HG03565 (cell line): ENCODE results near the gene TGFBR3L.
"Not testable (repeated sequence)": the region's sequence is repeated elsewhere in the genome, so short reads cannot be mapped to it uniquely, and the experiment has no call there.

Experiments
- ATAC-seq: cut with Tn5 transposase; IDR thresholded peaks from one replicate; pipeline ENCODE4 v1.9.1; 2021; ENCODE audit warnings: mild to moderate bottlenecking, moderate library complexity; ENCODE audit not compliant: unreplicated experiment

The TGFBR3L gene

GRCh38 chr19:7879111-7879807 is 35.4 kb upstream of the TGFBR3L start:
- no peak for ATAC-seq

DNA sequence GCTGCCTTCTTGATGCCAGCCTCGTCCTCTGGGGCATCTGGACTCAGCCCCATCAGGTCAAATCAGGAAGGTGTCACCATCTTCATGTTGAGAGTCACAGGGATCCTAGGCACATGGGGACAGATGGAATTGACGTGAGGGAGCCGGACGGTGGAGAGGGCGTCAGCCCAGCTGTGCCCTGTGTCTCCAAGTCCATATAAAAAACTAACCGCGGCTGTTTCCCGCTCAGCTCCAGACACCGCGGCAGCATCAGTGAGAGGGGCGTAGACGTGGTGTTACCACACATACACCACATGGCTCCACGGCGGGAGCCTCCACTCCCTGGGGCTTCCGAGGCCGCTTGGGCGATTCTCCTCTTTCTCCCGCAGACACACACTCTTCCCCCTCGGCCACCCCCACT is 34.8 kb upstream of the TGFBR3L start:
- ATAC-seq: no peak

- no peak for ATAC-seq
Observed at GRCh38 chr19:7881910-7882309, 32.7 kb upstream of the TGFBR3L start.

GRCh38 chr19:7883105-7883504 is 31.5 kb upstream of the TGFBR3L start:
- ATAC-seq: no peak

GRCh38 chr19:7883796-7884570 is 30.6 kb upstream of the TGFBR3L start:
- ATAC-seq: no peak

GRCh38 chr19:7885818-7886217 is 28.8 kb upstream of the TGFBR3L start:
- ATAC-seq: no peak

DNA sequence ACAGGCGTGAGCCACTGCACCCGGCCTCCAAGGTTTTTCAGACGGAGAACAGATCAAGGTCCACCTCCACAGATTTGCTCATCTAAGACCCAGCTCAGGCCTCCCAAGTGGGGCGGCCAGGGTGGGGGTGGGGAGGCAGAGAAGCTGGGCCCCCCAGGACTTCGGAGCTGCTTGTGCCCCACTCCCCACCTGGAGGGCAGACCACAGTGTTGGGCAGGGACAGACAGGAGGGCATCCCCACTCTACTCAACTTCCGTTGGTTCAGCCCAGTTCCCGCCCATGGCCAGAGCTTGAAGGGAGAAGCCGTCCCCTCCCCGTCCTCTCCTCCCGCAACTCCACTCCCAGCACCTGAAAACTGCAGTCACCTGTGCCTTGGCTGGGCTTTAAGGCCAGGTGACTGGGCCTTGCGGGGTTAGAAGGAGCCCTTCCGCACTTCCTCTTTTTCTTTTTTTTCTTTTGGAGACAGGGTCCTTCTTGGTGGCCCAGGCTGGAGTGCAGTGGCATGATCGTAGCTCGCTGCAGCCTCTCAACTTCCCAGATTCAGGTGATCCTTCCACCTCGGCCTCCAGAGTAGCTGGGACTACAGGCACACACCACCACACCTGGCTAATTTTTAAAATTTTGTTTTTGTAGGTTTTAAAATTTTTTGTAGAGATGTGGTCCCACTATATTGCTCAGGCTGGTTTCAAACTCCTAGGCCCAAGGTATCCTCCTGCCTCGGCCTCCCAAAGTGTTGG is 27.1 kb upstream of the TGFBR3L start:
- no peak for ATAC-seq

GRCh38 chr19:7888145-7888825 is 26.3 kb upstream of the TGFBR3L start, which contains the start of gene LRRC8E:
TSS of gene LRRC8E (plus strand) at chr19:7888510. CDS start at chr19:7895604, 7,094 bp downstream.
- ATAC-seq: no peak

DNA sequence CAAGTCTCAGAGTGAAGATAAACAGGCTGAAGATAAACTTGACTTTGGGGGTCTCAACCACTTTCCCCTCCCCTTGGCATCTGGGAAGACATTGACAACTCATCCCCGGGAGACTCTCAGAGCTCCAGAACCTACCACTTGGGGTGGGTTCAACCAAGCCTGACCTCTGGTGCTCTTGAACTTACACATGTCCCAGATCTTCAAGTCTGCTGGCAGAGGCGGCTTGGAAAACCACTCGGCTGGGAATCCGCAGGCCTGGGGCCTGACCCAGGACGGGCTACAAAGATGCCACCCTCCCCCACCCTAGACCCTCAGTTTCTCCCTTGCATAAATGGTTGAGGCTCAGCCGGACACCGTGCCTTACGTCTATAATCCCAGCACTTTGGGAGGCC is 25.8 kb upstream of the TGFBR3L start:
- no peak for ATAC-seq

DNA sequence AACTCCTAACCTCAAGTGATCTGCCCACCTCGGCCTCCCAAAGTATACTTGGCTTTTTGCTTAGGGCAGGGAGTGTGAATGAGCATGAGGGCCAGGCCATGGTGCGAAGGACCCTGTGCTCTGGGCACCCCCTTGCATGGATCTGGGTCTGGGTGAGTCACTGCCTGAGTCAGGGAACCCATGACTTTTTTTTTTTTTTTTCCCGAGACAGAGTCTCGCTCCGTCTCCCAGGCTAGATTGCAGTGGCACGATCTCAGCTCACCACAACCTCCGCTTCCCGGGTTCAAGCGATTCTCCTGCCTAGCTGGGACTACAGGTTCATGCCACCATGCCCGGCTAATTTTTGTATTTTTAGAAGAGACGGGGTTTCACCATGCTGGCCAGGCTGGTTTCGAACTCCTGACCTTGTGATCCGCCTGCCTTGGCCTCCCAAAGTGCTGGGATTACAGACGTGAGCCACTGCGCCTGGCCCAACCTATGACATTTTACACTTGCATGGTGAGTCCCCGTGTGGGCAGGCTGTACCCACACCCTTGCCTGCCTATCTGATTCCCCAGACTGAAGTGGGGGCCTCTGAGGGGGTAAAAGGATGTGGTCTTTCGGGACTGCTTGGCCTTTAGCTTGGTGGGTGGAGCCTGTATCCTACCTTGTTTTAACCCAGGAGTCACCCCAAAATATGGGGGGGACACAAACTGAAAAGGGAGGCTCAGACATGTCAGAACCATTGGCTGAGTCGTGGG is 21.1 kb upstream of the TGFBR3L start:
- not testable (repeated sequence) for ATAC-seq

- no peak for ATAC-seq
Observed at GRCh38 chr19:7894612-7895309, 19.9 kb upstream of the TGFBR3L start.

DNA sequence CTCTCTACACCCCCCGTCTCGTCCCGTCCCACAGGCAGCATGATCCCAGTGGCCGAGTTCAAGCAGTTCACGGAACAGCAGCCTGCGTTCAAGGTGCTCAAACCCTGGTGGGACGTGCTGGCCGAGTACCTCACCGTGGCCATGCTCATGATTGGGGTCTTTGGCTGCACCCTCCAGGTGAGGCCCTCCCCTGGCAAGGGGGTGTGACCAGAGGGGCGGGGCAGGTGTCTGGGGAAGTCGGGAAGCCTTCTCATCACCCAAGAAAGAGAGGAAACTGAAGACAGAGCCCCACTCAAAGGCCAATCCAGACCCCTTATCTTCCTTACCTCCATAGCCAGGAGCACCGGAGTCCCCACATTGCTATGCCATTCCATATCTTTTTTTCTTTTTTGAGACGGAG is 19.1 kb upstream of the TGFBR3L start:
- no peak for ATAC-seq

GRCh38 chr19:7897292-7897691 is 17.3 kb upstream of the TGFBR3L start:
- no peak for ATAC-seq

DNA sequence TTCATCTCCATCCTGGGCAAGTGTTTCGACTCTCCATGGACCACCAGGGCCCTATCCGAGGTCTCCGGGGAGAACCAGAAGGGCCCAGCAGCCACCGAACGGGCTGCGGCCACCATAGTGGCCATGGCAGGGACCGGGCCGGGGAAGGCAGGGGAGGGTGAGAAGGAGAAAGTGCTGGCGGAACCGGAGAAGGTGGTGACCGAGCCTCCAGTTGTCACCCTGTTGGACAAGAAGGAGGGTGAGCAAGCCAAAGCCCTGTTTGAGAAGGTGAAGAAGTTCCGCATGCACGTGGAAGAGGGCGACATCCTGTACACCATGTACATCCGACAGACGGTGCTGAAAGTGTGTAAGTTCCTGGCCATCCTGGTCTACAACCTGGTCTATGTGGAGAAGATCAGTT is 15.7 kb upstream of the TGFBR3L start:
- no peak for ATAC-seq

- no peak for ATAC-seq
Observed at GRCh38 chr19:7899751-7900378, 14.8 kb upstream of the TGFBR3L start.

DNA sequence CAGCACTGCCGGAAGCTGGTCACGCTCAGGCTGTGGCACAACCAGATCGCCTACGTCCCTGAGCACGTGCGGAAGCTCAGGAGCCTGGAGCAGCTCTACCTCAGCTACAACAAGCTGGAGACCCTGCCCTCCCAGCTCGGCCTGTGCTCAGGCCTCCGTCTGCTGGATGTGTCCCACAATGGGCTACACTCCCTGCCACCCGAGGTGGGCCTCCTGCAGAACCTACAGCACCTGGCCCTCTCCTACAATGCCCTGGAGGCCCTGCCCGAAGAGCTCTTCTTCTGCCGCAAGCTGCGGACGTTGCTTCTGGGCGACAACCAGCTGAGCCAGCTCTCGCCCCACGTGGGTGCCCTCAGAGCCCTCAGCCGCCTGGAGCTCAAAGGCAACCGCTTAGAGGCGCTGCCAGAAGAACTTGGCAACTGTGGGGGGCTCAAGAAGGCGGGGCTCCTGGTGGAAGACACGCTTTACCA is 14.2 kb upstream of the TGFBR3L start:
- no peak for ATAC-seq

DNA sequence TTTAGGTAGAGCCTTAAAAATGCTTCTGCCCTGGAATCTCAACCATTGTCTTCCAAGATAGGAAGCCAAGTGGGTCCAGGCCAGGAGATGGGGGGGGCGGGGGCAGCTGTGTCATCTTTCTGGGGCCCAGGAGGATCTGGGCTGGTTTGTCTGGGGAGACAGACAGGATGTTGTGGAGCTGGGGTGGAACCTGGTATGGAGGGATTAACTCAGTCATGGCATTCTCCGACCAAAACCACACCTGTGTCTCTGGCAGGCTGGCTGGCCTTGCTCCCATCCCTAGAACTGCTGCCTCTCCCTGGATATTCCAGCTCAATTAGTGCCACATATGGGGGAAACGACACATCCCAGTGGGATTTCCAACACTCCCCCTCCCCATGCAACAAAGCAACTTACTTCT is 13.7 kb upstream of the TGFBR3L start:
- ATAC-seq: no peak

- ATAC-seq: no peak
Observed at GRCh38 chr19:7901337-7901736, 13.3 kb upstream of the TGFBR3L start.

DNA sequence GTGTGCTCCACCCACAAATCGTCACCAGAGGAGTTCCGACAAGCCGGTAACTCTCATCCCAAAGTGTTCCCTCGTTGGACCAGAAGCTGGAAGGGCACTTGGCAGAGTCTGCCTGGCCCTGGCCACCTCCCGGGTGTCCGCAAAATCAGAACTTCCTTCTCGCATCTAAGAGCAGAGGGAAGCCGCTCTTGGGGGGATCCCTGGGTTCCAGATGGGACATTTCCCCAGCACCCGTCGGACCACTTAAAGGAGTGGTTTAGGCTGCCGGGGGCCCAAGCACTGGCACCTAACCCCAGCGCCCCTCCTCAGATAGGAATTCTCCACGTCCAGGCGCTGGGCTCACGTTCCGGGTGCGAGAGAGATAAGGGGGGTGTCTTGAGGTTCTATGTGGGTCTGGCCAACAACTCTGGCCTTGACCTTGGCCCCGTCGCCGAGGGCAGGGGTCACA is 11.8 kb upstream of the TGFBR3L start:
- ATAC-seq: no peak
